SU-DHL-6 (cell line): ENCODE measurements around the gene IER3.

Source experiments
- H2AFZ ChIP-seq: fragments of 200-600 bp; sonication (generic); 2 replicates; pipeline ENCODE4 v1.6.1; 2014; ENCODE audit warnings: low read depth, mild to moderate bottlenecking, moderate library complexity, mixed read lengths, antibody characterized with exemption, low read length; ENCODE audit not compliant: severe bottlenecking
- H3F3A ChIP-seq: fragments of 200-600 bp; shearing (Covaris generic); 2 replicates; pipeline ENCODE4 v1.6.0; 2016; ENCODE audit warnings: antibody characterized with exemption, mild to moderate bottlenecking; ENCODE audit not compliant: insufficient read depth
- H3K27ac ChIP-seq: fragments of 200-600 bp; sonication (generic); 2 replicates; pipeline ENCODE4 v1.5.1; 2016; ENCODE audit warnings: low read depth, mild to moderate bottlenecking, low read length, moderate library complexity, mixed read lengths
- H3K27me3 ChIP-seq: fragments of 200-600 bp; sonication (generic), shearing (Covaris generic); 2 replicates; pipeline ENCODE4 v1.6.0; 2014; ENCODE audit warnings: mild to moderate bottlenecking, low read length
- H3K36me3 ChIP-seq: fragments of 200-600 bp; sonication (generic); 2 replicates; pipeline ENCODE4 v1.6.1; 2014; ENCODE audit warnings: mild to moderate bottlenecking, low read length, mixed read lengths
- H3K4me2 ChIP-seq: fragments of 300-600, 200-600 bp; shearing (Covaris generic), sonication (generic); 2 replicates; pipeline ENCODE4 v1.6.0; 2014; ENCODE audit warnings: low read length, low read depth, mild to moderate bottlenecking; ENCODE audit not compliant: poor library complexity, severe bottlenecking
- H3K4me3 ChIP-seq: fragments of 200-600 bp; sonication (generic); 2 replicates; pipeline ENCODE4 v1.5.1; 2014; ENCODE audit warnings: antibody characterized with exemption, low read length, mild to moderate bottlenecking, mixed read lengths; ENCODE audit not compliant: insufficient read depth, poor library complexity, severe bottlenecking
- H3K79me2 ChIP-seq: fragments of 200-600 bp; sonication (generic); 2 replicates; pipeline ENCODE4 v1.6.1; 2014; ENCODE audit warnings: mild to moderate bottlenecking, low read length, moderate library complexity; ENCODE audit not compliant: insufficient read depth
- H3K9ac ChIP-seq: fragments of 200-600 bp; sonication (generic); 2 replicates; pipeline ENCODE4 v1.7.0; 2014; ENCODE audit warnings: mild to moderate bottlenecking, low read length
- H3K9me2 ChIP-seq: fragments of 200-600 bp; sonication (generic); replicated peaks from 2 replicates; pipeline ENCODE4 v1.6.1; 2014; ENCODE audit warnings: low read length; ENCODE audit not compliant: insufficient read depth
- H3K9me3 ChIP-seq: fragments of 200-600 bp; sonication (generic); 2 replicates; pipeline ENCODE4 v1.6.1; 2014; ENCODE audit warnings: low read length, mixed read lengths; ENCODE audit not compliant: insufficient read depth
- H4K20me1 ChIP-seq: fragments of 200-600 bp; sonication (generic); 2 replicates; pipeline ENCODE4 v1.6.1; 2014; ENCODE audit warnings: low read depth, mild to moderate bottlenecking, antibody characterized with exemption, low read length, moderate library complexity, mixed read lengths
- EZH2phosphoT487 ChIP-seq: fragments of 200-600 bp; sonication (generic), shearing (Covaris generic); conservative IDR thresholded peaks from 2 replicates; pipeline ENCODE4 v1.6.1; 2018; ENCODE audit warnings: mild to moderate bottlenecking, antibody characterized with exemption, low read length, moderate library complexity, mixed read lengths
- TF ChIP-seq, protein P1 (sequence below): fragments of 200-600 bp; sonication (generic); IDR thresholded peaks from one replicate; pipeline ENCODE4 v1.5.1; 2017; ENCODE audit warnings: antibody characterized with exemption, mild to moderate bottlenecking, low read length, moderate library complexity; ENCODE audit not compliant: insufficient read depth, poor library complexity, severe bottlenecking

IER3 gene

DNA sequence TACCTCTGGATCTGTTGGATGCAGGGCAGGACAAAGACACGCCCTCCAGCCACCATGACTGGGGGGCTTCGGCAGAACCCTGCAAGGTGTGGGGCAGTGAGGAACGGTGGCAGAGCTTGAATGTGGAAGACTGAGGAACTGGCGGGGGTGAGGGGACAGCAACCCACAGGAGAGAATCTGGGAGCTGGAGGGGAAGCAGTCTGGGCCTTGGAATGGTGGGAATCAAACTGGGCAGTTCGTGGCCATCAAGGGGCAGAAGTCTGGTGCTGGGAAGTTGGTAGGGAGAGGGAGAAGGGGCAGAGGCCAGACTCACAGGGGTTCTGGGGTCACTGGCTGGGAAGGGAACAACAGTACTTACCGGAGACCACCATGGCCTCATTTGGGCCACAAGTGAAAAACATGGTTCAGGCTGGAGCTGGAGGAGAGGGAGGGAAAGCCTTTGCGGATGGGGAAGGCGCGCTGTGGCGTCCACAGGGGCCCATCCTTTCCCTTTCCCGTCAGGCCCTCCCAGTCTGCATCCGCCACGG lies 2.5 kb downstream of the IER3 start:
- Histone ChIP-seq H3K9ac (peak overlapping the region; percentile 78), H2AFZ (peak overlapping the region; percentile 86), H3K4me3 (peak overlapping the region; percentile 83), H3K9me2 (no peaks in the 10 kb centered on the region), H3K27me3 (no peaks in the 10 kb centered on the region), H3K36me3 (peaks cover 15% of the 10 kb centered on the region; the same call in 1 of the 2 replicates), H3K27ac (0 out of 2 replicates have a peak overlapping the region, but pooled peaks have one; percentile 7), H3F3A (peaks cover 16% of the 10 kb centered on the region), H3K4me2 (peak overlapping the region; percentile 74), H4K20me1 (no peaks in the 10 kb centered on the region), H3K79me2 (peaks cover 7% of the 10 kb centered on the region; the same call in 1 of the 2 replicates), H3K9me3 (no peaks in the 10 kb centered on the region)
- no peak for TF ChIP-seq EZH2phosphoT487
- TF ChIP-seq, protein P1, sequence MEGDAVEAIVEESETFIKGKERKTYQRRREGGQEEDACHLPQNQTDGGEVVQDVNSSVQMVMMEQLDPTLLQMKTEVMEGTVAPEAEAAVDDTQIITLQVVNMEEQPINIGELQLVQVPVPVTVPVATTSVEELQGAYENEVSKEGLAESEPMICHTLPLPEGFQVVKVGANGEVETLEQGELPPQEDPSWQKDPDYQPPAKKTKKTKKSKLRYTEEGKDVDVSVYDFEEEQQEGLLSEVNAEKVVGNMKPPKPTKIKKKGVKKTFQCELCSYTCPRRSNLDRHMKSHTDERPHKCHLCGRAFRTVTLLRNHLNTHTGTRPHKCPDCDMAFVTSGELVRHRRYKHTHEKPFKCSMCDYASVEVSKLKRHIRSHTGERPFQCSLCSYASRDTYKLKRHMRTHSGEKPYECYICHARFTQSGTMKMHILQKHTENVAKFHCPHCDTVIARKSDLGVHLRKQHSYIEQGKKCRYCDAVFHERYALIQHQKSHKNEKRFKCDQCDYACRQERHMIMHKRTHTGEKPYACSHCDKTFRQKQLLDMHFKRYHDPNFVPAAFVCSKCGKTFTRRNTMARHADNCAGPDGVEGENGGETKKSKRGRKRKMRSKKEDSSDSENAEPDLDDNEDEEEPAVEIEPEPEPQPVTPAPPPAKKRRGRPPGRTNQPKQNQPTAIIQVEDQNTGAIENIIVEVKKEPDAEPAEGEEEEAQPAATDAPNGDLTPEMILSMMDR, result no peak

DNA sequence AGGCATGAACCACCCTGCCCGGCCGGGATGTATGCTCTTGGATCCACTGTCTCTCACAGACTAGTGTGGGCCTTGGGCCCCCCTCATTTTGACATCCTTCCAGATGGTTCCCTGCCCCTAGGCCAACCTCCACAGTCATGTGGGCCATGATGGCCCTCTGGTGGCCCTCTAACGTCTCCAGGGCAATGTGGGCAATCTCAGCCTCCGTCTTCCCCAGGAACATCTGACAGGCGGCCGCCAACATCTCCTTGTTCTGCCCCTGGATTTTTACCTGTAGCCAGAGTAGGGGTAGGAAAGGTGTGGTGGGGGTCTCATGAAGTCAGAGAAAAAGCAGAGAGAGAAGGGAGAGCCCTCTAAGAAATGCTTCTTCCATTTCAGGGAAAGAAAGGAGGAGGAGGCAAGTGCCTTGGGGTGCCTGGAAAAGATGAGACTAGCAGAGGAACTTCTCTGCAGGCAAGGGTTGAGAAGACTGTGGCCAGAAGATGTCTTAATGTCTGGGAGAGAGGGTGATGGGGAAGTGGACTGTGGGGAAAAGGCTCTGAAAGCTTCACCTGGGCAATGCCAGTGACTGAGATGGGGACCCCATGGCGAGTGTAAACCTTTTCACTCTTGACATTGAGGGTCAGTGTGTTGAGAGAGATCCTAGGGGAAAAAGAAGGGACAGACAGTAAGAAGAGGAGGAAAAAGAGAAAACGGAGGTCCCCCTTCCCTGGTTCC lies 3.1 kb downstream of the IER3 start:
- TF ChIP-seq, protein P1, result no peak
- TF ChIP-seq EZH2phosphoT487, result no peak
- Histone ChIP-seq H3K36me3 (peaks cover 15% of the 10 kb centered on the region; the same call in 1 of the 2 replicates), H3K4me2 (peak overlapping the region; percentile 74), H3F3A (peaks cover 16% of the 10 kb centered on the region), H3K79me2 (peaks cover 7% of the 10 kb centered on the region; the same call in 1 of the 2 replicates), H2AFZ (no peak overlapping the region), H4K20me1 (no peaks in the 10 kb centered on the region), H3K4me3 (peak overlapping the region; percentile 83), H3K9ac (peak overlapping the region; percentile 78), H3K27ac (no peak overlapping the region), H3K9me2 (no peaks in the 10 kb centered on the region), H3K9me3 (no peaks in the 10 kb centered on the region), H3K27me3 (no peaks in the 10 kb centered on the region)

DNA sequence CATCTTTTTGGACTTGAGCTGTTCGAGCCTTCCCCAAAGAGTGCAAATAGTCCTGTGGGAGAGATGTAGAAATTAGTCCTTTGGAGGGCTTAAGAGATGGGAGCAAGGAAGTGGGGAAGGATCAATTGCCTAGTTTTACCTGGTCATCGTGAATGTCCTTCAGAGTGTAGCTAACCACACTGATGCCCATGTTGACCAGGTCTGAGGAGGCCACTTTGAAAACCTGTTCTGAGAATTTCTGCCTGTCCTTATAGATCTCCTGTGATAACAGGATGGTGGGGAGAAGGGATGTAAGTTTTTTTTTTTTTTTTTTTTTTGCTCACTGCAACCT lies 3.8 kb downstream of the IER3 start:
- no peak overlapping the region for H3K27ac ChIP-seq
- H3K9me2 ChIP-seq, result no peaks in the 10 kb centered on the region
- no peak overlapping the region for H2AFZ ChIP-seq
- peaks cover 7% of the 10 kb centered on the region; the same call in 1 of the 2 replicates for H3K79me2 ChIP-seq
- TF ChIP-seq EZH2phosphoT487, result no peak
- TF ChIP-seq, protein P1, result no peak
- no peak overlapping the region for H3K4me3 ChIP-seq
- H3K9ac ChIP-seq, result no peak overlapping the region
- H3K36me3 ChIP-seq, result peaks cover 15% of the 10 kb centered on the region; the same call in 1 of the 2 replicates
- H4K20me1 ChIP-seq, result no peaks in the 10 kb centered on the region
- H3K9me3 ChIP-seq, result no peaks in the 10 kb centered on the region
- H3K4me2 ChIP-seq, result no peak overlapping the region
- peaks cover 16% of the 10 kb centered on the region for H3F3A ChIP-seq
- H3K27me3 ChIP-seq, result no peaks in the 10 kb centered on the region
